ENCODE results near the gene DECR2.

DNA sequence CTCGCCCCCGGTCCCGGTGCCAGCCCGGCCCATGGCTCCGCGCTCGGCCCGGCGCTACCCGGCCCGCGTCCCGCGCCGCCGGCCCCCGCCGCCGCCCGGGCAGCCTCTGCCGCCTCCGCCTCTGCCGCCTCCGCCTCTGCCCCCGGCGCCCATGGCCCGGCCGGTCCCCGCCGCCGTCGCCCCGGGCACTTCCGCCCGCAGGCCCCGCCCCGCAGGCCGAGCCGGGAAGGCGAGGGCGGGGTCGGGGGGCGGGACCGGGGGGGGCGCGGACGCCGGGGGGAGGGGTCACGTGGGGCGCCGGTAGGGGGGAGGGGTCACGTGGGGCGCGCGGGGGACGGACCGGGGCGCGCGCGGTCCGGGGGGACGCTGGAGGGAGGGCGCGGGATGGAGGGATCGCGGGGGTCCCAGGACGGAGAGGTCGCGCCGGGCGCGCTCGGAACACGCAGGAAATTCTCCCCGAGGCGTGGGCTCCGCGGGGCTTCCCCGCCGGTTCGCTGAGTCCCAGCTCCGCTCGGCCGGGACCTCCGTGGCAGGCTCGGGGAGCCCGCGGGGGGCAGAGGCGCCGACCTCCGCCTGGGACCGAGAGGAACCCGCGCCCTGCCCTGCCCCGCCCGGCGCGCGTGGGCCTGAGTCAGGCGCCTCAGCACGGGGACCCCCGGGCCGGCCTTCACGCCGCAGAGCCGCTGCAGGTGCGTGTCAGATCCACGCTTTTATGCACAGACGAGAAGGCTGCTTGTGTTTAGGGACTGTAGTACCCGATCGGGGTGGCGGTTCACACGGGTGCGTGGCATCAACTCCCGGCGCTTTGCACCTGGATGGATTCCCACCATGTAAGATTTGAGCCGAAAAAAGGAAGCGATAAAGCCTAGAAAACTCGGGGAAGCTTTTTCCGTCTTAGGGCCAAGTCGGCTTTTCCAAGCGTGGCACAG lies 19.6 kb upstream of the DECR2 start, which contains the start of gene PGAP6:
- TF ChIP-seq CTCF (IDR thresholded peaks at IDR 0.05) (no peak), POLR2A (IDR thresholded peaks at IDR 0.05) (peak in 3 of 4 donors; percentile 10 to 71 (median 25))
